C4-2B (cell line): ENCODE results near the gene CCDC158.

Source experiments
- ZFX ChIP-seq: fragments of 450-650 bp; IDR thresholded peaks from 2 replicates; pipeline ENCODE4 v1.6.1; 2017
- TF ChIP-seq, protein P1 (sequence below): fragments of 450-650 bp; conservative IDR thresholded peaks from 2 replicates; pipeline ENCODE4 v1.5.1; 2017; ENCODE audit warnings: mild to moderate bottlenecking

DNA sequence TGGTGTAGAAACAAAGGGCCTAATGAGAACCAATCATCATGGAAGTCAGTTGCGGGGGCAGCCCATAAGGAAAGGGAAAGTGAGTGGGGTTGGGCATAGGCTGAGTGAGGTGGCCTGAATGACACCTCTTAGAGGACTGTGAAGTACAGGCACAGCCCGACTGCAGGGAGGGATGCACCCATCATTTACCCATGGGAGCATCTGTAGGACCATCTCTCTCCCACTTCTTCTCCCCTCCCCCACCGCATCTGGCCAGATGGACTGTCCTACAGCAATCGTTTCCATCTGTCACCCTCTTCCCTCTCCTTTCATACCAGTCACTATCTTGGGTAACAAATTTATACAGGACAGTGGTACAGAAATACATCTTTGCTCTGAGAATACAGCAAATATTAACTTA is 110.3 kb downstream of the CCDC158 start:
- TF ChIP-seq, protein P1, sequence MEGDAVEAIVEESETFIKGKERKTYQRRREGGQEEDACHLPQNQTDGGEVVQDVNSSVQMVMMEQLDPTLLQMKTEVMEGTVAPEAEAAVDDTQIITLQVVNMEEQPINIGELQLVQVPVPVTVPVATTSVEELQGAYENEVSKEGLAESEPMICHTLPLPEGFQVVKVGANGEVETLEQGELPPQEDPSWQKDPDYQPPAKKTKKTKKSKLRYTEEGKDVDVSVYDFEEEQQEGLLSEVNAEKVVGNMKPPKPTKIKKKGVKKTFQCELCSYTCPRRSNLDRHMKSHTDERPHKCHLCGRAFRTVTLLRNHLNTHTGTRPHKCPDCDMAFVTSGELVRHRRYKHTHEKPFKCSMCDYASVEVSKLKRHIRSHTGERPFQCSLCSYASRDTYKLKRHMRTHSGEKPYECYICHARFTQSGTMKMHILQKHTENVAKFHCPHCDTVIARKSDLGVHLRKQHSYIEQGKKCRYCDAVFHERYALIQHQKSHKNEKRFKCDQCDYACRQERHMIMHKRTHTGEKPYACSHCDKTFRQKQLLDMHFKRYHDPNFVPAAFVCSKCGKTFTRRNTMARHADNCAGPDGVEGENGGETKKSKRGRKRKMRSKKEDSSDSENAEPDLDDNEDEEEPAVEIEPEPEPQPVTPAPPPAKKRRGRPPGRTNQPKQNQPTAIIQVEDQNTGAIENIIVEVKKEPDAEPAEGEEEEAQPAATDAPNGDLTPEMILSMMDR: no peak
- TF ChIP-seq ZFX: no peak
